Measurements from ENCODE around the gene TMED5. TPM values are rescaled to one million over a fixed set of nuclear protein-coding genes. Genes with fewer than 3 reads are reported as not detected.

The TMED5 gene
- total RNA-seq, 1 experiment from 2014 or later: 80.5 TPM

DNA sequence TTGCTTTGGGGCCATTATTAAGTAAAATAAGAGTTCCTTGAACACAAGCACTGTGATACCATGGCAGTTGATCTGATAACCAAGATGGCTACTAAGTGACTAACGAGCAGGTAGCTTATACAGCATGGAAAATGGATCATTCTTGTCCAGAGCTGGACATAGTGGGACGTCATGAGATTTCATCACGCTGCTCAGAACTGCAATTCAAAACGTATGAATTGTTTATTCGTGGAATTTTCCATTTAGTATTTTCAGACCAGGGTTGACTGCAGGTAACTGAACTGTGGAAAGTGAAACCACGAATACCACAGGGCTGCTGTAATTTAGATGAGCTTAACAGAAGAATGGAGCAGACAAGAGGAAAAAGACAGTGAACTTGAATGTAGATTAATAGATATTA is 39.2 kb upstream of the TMED5 start:
- TF ChIP-seq, protein P1, sequence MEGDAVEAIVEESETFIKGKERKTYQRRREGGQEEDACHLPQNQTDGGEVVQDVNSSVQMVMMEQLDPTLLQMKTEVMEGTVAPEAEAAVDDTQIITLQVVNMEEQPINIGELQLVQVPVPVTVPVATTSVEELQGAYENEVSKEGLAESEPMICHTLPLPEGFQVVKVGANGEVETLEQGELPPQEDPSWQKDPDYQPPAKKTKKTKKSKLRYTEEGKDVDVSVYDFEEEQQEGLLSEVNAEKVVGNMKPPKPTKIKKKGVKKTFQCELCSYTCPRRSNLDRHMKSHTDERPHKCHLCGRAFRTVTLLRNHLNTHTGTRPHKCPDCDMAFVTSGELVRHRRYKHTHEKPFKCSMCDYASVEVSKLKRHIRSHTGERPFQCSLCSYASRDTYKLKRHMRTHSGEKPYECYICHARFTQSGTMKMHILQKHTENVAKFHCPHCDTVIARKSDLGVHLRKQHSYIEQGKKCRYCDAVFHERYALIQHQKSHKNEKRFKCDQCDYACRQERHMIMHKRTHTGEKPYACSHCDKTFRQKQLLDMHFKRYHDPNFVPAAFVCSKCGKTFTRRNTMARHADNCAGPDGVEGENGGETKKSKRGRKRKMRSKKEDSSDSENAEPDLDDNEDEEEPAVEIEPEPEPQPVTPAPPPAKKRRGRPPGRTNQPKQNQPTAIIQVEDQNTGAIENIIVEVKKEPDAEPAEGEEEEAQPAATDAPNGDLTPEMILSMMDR (IDR thresholded peaks at IDR 0.05; ENCODE audit: unreplicated experiment): no peak
- Mint-ChIP-seq H3K4me1 (ENCODE audit: insufficient read depth, unreplicated experiment) (peaks cover 12% of the 10 kb centered on the region), H3K4me3 (ENCODE audit: unreplicated experiment) (no peak overlapping the region), H3K36me3 (ENCODE audit: insufficient read depth, unreplicated experiment) (peaks cover 40% of the 10 kb centered on the region), H3K27me3 (ENCODE audit: insufficient read depth, unreplicated experiment) (no peaks in the 10 kb centered on the region), H3K27ac (ENCODE audit: low read depth, unreplicated experiment) (no peak overlapping the region), H3K9me3 (ENCODE audit: unreplicated experiment) (peaks cover 6% of the 10 kb centered on the region)
- CTCF ChIA-PET: interaction anchor here (0.6 kb wide), 1 partner anchor 30 kb away, joined by 3 read pairs; no protein-coding TSS in a partner anchor
- DNase-seq (ENCODE audit: unreplicated experiment): no peak
- POLR2A ChIA-PET: no interaction called here
- intact Hi-C loops (cut with micrococcal nuclease): no loop called here
- no TSS peak for BruUV-seq (replicated peaks)

DNA sequence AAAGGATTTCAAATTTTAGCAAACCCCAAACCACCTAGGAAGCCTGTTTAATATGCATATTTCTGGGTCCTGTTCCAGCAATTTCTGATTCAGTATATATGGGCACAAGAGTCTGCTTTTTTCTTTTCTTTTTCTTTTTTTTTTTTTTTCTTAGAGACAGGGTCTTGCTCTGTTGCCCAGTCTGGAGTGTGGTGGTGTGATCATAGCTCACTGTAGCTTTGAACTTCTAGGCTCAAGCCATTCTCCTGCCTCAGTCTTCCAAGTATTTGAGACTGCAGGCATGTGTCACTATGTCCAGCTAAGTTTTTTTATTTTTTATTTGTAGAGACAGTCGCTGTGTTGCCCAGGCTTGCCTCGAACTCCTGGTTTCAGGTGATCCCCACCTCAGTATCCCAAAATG is 35.1 kb upstream of the TMED5 start:
- H3K9me3 Mint-ChIP-seq (ENCODE audit: unreplicated experiment): no peaks in the 10 kb centered on the region
- no peaks in the 10 kb centered on the region for H3K4me1 Mint-ChIP-seq (ENCODE audit: insufficient read depth, unreplicated experiment)
- H3K27me3 Mint-ChIP-seq (ENCODE audit: insufficient read depth, unreplicated experiment): no peaks in the 10 kb centered on the region
- DNase-seq (ENCODE audit: unreplicated experiment): no peak
- no TSS peak for BruUV-seq (replicated peaks)
- ChIA-PET POLR2A (interaction anchor here (0.8 to 1.2 kb wide), 3 partner anchors 13 to 136 kb away, joined by 3 to 5 read pairs (median 3); partner anchors contain the start of gene MTF2), CTCF (interaction anchor here (0.5 kb wide), 1 partner anchor 629 kb away, joined by 3 read pairs; no protein-coding TSS in a partner anchor)
- H3K36me3 Mint-ChIP-seq (ENCODE audit: insufficient read depth, unreplicated experiment): peaks cover 58% of the 10 kb centered on the region
- intact Hi-C loops (cut with micrococcal nuclease): no loop called here
- H3K4me3 Mint-ChIP-seq (ENCODE audit: unreplicated experiment): no peak overlapping the region
- TF ChIP-seq, protein P1 (IDR thresholded peaks at IDR 0.05; ENCODE audit: unreplicated experiment): no peak
- no peak overlapping the region for H3K27ac Mint-ChIP-seq (ENCODE audit: low read depth, unreplicated experiment)

DNA sequence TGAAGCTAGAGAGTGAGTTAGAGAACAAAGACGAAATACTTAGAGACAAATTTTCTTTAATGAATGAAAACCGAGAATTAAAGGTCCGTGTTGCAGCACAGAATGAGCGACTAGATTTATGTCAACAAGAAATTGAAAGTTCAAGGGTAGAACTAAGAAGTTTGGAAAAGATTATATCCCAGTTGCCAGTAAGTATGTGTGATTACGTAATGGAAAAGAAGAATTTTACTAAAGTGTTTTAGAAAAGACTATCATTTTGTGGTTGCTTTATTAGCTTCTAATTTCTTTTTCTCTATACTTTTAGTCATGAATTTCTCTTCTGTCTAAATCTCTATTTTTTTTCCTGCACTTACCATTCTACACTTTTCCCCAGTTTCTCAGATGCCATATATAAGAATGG is 27.0 kb upstream of the TMED5 start:
- no peak for DNase-seq (ENCODE audit: unreplicated experiment)
- TF ChIP-seq, protein P1 (IDR thresholded peaks at IDR 0.05; ENCODE audit: unreplicated experiment): no peak
- Mint-ChIP-seq H3K9me3 (ENCODE audit: unreplicated experiment) (no peaks in the 10 kb centered on the region), H3K36me3 (ENCODE audit: insufficient read depth, unreplicated experiment) (peaks cover 30% of the 10 kb centered on the region), H3K27me3 (ENCODE audit: insufficient read depth, unreplicated experiment) (no peaks in the 10 kb centered on the region), H3K4me3 (ENCODE audit: unreplicated experiment) (no peak overlapping the region), H3K27ac (ENCODE audit: low read depth, unreplicated experiment) (no peak overlapping the region), H3K4me1 (ENCODE audit: insufficient read depth, unreplicated experiment) (no peaks in the 10 kb centered on the region)
- POLR2A ChIA-PET: no interaction called here
- BruUV-seq (replicated peaks): no TSS peak
- intact Hi-C loops (cut with micrococcal nuclease): no loop called here
- CTCF ChIA-PET: no interaction called here

DNA sequence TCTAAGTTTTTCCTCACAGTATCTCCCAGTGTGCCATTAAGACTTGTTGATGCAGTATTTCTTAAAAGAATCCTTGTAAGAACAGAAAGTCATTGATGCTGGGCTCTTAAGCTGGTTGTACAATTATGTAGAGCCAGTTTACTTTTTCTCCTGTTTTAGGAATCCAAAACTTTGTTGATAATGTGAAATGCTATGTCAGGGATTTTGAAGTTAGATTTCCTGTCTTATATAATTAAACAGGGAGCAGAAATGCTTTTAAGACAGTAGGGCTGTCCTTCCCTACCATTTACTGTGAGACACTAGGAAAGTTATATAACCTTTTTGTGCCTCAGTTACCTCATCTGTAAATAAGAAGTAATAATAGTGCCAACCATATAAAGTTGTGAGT is 26.3 kb upstream of the TMED5 start:
- H3K27me3 Mint-ChIP-seq (ENCODE audit: insufficient read depth, unreplicated experiment): no peaks in the 10 kb centered on the region
- TF ChIP-seq, protein P1 (IDR thresholded peaks at IDR 0.05; ENCODE audit: unreplicated experiment): no peak
- H3K27ac Mint-ChIP-seq (ENCODE audit: low read depth, unreplicated experiment): no peak overlapping the region
- BruUV-seq (replicated peaks): no TSS peak
- H3K4me1 Mint-ChIP-seq (ENCODE audit: insufficient read depth, unreplicated experiment): no peaks in the 10 kb centered on the region
- DNase-seq (ENCODE audit: unreplicated experiment): no peak
- H3K36me3 Mint-ChIP-seq (ENCODE audit: insufficient read depth, unreplicated experiment): peaks cover 30% of the 10 kb centered on the region
- intact Hi-C loops (cut with micrococcal nuclease): no loop called here
- CTCF ChIA-PET: no interaction called here
- POLR2A ChIA-PET: no interaction called here
- H3K4me3 Mint-ChIP-seq (ENCODE audit: unreplicated experiment): no peak overlapping the region
- no peaks in the 10 kb centered on the region for H3K9me3 Mint-ChIP-seq (ENCODE audit: unreplicated experiment)

All from MCF 10A (cell line).